Kidney (tissue), 14 donors: ENCODE measurements around the gene SH3RF2. TPM values are rescaled to one million over a fixed set of nuclear protein-coding genes. Genes with fewer than 3 reads are reported as not detected.

Source experiments
- DNase-seq, 5 donors: peaks; one replicate each; pipeline ENCODE4 v3.0.0-alpha.2; 2013 to 2020
- FAIRE-seq: peaks from 2 replicates; lab custom pipeline; 2012; peaks lifted over from hg19 to GRCh38; lab: Jason Lieb, UNC
- H3K27ac ChIP-seq, 2 donors: one replicate each; pipeline ENCODE4 v1.7.0; 2013; ENCODE audit warnings: low read depth in 2 of 2, low read length in 2 of 2, inconsistent platforms in 1 of 2
- H3K27me3 ChIP-seq: one replicate; pipeline ENCODE4 v1.7.1; 2013; ENCODE audit warnings: low read length, inconsistent platforms; ENCODE audit not compliant: control insufficient read depth, insufficient read depth
- H3K36me3 ChIP-seq, 3 donors: one replicate each; pipeline versions ENCODE4 v1.7.0 to v1.7.1; 2013; ENCODE audit warnings: low read length in 3 of 3, control low read depth in 1 of 3, inconsistent platforms in 1 of 3; ENCODE audit not compliant: insufficient read depth in 3 of 3, control insufficient read depth in 2 of 3
- H3K4me1 ChIP-seq, 3 donors: one replicate each; pipeline versions ENCODE4 v1.7.0 to v1.7.1; 2013; ENCODE audit warnings: low read length in 3 of 3, inconsistent platforms in 1 of 3, low read depth in 1 of 3; ENCODE audit not compliant: control insufficient read depth in 2 of 3, insufficient read depth in 2 of 3
- H3K4me3 ChIP-seq, 3 donors: one replicate each; pipeline versions ENCODE4 v1.7.0 to v1.8.1; 2013; ENCODE audit warnings: low read length in 3 of 3, control low read depth in 1 of 3, inconsistent platforms in 1 of 3
- H3K9ac ChIP-seq, 3 donors: one replicate each; pipeline versions ENCODE4 v1.7.0 to v1.7.1; 2013; ENCODE audit warnings: low read length in 3 of 3, control low read depth in 1 of 3, inconsistent platforms in 1 of 3
- H3K9me3 ChIP-seq, 3 donors: one replicate each; pipeline versions ENCODE4 v1.7.0 to v1.7.1; 2013; ENCODE audit warnings: low read length in 3 of 3, control low read depth in 1 of 3, inconsistent platforms in 1 of 3; ENCODE audit not compliant: control insufficient read depth in 2 of 3, insufficient read depth in 1 of 3
- intact Hi-C: fragments of 100-400 bp; cut with DNase I; formaldehyde crosslinking; loops from one replicate; pipeline ENCODE4 v1.11.1; 2022
- polyA plus RNA-seq: library from polyadenylated mRNA; stranded (reverse); fragments of 350-450 nt; fragmentation: Illumina TruSeq; extraction: RNeasy Lipid Tissue Mini Kit (QIAGEN cat#74804); gene quantifications from one replicate; pipeline ENCODE4 v1.2.3, GENCODE V29; 2014; ENCODE audit warnings: low read depth, low replicate concordance; ENCODE audit not compliant: insufficient read depth
- total RNA-seq: library from RNA; stranded (reverse); fragmentation: NEBNext Ultra II Directional; extraction: Animal tissue kit (Norgen Biotek cat#: 25700); gene quantifications from one replicate; pipeline ENCODE4 v1.2.1, GENCODE V29; 2021
- TF ChIP-seq, protein P1 (sequence below): IDR thresholded peaks from 3 replicates; pipeline ENCODE4 v1.5.1; 2012; ENCODE audit warnings: mild to moderate bottlenecking, moderate library complexity, borderline replicate concordance; ENCODE audit not compliant: insufficient read depth; ENCODE audit errors: extremely low read depth
- donor health status: control.
- donor health status: control.
- donor health status: control.
- donor health status: control.
- donor health status: control.
- donor health status: DM: yes; HTN: yes; CAD: no.
- donor health status: Normal renal cell carcinoma (clear cell type).

SH3RF2 gene
- total and polyA plus RNA-seq, 2 donors from 2014 or later, result 1.3 to 4.9 TPM

DNA sequence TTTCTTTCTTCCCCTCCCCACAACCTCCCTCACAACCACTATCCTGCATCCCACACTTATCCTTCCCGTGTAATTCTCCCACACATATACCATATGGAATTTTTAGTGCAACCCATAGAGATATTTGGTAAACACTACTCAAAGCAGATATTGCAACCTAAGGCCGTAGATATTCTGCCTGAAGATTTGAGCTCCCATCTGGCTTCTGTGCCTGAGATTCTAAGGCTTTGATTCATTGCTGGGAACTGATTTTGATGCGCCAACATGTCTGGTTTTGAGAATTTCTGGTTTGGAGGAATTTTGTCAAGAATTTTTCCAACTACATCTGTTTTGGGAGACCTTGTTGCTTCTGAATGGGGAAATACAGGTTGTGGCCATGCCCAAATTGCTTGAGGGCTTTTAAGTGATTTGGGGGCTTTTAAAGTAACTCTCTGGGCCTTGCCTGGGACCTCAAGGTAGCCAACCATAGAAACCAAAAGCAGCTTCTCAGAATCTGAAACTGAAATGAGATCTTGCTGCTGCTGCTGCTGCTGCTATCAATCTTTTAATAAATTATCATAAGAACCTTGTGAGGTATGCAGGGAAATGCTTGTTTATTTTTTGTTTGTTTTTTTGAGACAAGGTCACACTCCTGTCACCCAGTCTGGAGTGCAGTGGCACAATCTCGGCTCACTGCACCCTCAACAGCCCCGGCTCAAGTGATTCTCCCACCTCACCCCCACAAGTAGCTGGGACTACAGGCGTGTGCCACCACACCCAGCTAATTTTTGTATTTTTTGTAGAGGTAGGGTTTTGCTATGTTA lies 132.8 kb downstream of the SH3RF2 start:
- DNase-seq, result no peak
- no peaks in the 10 kb centered on the region for H3K27me3 ChIP-seq
- no peak overlapping the region for H3K9ac ChIP-seq
- H3K4me1 ChIP-seq, result no peaks in the 10 kb centered on the region
- no peaks in the 10 kb centered on the region for H3K9me3 ChIP-seq
- no peaks in the 10 kb centered on the region for H3K36me3 ChIP-seq
- intact Hi-C loops, result no loop called here
- FAIRE-seq, result no peak
- TF ChIP-seq, protein P1, sequence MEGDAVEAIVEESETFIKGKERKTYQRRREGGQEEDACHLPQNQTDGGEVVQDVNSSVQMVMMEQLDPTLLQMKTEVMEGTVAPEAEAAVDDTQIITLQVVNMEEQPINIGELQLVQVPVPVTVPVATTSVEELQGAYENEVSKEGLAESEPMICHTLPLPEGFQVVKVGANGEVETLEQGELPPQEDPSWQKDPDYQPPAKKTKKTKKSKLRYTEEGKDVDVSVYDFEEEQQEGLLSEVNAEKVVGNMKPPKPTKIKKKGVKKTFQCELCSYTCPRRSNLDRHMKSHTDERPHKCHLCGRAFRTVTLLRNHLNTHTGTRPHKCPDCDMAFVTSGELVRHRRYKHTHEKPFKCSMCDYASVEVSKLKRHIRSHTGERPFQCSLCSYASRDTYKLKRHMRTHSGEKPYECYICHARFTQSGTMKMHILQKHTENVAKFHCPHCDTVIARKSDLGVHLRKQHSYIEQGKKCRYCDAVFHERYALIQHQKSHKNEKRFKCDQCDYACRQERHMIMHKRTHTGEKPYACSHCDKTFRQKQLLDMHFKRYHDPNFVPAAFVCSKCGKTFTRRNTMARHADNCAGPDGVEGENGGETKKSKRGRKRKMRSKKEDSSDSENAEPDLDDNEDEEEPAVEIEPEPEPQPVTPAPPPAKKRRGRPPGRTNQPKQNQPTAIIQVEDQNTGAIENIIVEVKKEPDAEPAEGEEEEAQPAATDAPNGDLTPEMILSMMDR, result no peak
- H3K27ac ChIP-seq, result no peak overlapping the region
- H3K4me3 ChIP-seq, result no peak overlapping the region

DNA sequence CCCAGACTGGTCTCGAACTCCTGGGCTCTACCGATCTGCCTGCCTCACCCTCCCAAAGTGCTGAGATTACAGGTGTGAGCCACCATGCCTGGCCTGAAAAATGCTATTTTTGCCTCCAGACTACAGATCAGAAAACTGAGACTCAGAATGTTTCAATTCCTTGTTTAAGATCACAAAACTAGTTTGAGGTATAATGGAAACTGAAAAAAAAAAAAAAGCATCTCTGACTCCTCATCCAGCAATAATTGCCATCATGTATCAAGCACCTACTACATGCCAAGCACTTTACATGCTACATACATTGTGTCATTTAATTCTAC lies 133.4 kb downstream of the SH3RF2 start:
- FAIRE-seq, result no peak
- H3K4me1 ChIP-seq, result no peaks in the 10 kb centered on the region
- H3K36me3 ChIP-seq, result no peaks in the 10 kb centered on the region
- H3K9me3 ChIP-seq, result no peaks in the 10 kb centered on the region
- intact Hi-C loops, result no loop called here
- H3K27ac ChIP-seq, result no peak overlapping the region
- no peak for DNase-seq
- H3K27me3 ChIP-seq, result no peaks in the 10 kb centered on the region
- no peak overlapping the region for H3K4me3 ChIP-seq
- no peak overlapping the region for H3K9ac ChIP-seq
- TF ChIP-seq, protein P1, result no peak

DNA sequence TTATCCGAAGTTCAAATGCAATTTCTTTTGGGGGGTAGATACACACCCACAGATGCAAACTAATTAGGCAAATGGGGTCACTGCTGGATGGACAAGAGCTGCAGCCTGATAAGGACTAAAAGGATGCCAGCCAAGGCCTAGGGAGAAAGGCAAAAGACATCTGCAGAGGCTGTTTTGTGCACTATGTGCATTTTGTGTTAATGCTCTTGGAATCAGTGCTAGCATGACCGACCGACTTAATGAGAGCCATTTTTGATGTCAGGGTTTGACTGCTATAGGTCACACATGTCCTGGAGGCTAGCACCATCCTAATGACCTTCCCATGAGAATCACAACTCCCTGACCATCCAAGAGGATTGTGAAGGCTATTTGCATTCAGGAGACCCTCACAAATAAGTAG lies 134.4 kb downstream of the SH3RF2 start:
- Histone ChIP-seq H3K27me3 (no peaks in the 10 kb centered on the region), H3K36me3 (no peaks in the 10 kb centered on the region), H3K4me3 (no peak overlapping the region), H3K4me1 (no peaks in the 10 kb centered on the region), H3K27ac (no peak overlapping the region), H3K9me3 (no peaks in the 10 kb centered on the region), H3K9ac (no peak overlapping the region)
- FAIRE-seq (no peak), DNase-seq (no peak)
- TF ChIP-seq, protein P1, result no peak
- intact Hi-C loops, result no loop called here
